Loucy (cell line): ENCODE results near the gene IKBKG.

Source experiments
- CTCF ChIP-seq: fragments of 200-600 bp; sonication (generic); conservative IDR thresholded peaks from 2 replicates; pipeline ENCODE4 v1.5.1; 2014; ENCODE audit warnings: mild to moderate bottlenecking, antibody characterized with exemption, low read length
- EZH2phosphoT487 ChIP-seq: fragments of 200-600 bp; IDR thresholded peaks from 2 replicates; pipeline ENCODE4 v1.6.1; 2018; ENCODE audit warnings: antibody characterized with exemption, mild to moderate bottlenecking, moderate library complexity, borderline replicate concordance

GRCh38 chrX:154539077-154539476, 8.3 kb upstream of the IKBKG start:
- no peak for TF ChIP-seq CTCF
- TF ChIP-seq EZH2phosphoT487: no peak
